GM10266 (cell line): ENCODE data around the gene TUBB4A.

Source experiments
- DNase-seq: peaks from one replicate; pipeline ENCODE4 v3.0.0; 2012; ENCODE audit errors: extremely low spot score
- TF ChIP-seq, protein P1 (sequence below): IDR thresholded peaks from 2 replicates; pipeline ENCODE4 v1.5.1; 2012; ENCODE audit warnings: mild to moderate bottlenecking, low read depth; ENCODE audit not compliant: control insufficient read depth, insufficient read depth; ENCODE audit errors: missing control alignments

Gene TUBB4A

DNA sequence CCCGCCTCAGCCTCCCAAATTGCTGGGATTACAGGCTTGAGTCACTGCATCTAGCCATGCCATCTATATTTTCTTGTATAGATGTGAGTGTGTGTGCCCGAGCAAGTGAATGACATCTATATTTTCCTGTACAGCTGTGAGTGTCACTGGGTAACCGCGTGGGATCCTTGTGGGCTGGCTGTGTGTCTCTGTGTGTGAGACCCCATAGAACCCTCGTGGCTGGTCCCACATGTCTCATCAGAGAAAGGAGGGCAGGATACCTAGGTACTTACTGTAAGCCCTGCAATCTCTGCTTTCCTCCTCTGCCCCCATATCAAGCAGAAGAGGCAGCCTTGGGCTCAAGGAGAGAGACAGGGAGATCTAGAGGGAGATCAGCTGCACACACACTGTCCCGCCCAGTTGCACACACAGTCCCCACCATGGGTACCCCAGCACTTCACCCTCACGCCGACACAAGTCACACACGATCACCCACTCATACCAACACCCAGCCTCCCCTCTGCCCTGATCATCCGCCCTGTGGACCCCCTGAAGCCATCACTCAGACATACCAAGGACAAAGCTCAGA is 21.2 kb downstream of the TUBB4A start:
- TF ChIP-seq, protein P1, sequence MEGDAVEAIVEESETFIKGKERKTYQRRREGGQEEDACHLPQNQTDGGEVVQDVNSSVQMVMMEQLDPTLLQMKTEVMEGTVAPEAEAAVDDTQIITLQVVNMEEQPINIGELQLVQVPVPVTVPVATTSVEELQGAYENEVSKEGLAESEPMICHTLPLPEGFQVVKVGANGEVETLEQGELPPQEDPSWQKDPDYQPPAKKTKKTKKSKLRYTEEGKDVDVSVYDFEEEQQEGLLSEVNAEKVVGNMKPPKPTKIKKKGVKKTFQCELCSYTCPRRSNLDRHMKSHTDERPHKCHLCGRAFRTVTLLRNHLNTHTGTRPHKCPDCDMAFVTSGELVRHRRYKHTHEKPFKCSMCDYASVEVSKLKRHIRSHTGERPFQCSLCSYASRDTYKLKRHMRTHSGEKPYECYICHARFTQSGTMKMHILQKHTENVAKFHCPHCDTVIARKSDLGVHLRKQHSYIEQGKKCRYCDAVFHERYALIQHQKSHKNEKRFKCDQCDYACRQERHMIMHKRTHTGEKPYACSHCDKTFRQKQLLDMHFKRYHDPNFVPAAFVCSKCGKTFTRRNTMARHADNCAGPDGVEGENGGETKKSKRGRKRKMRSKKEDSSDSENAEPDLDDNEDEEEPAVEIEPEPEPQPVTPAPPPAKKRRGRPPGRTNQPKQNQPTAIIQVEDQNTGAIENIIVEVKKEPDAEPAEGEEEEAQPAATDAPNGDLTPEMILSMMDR: no peak
- DNase-seq: no peak

DNA sequence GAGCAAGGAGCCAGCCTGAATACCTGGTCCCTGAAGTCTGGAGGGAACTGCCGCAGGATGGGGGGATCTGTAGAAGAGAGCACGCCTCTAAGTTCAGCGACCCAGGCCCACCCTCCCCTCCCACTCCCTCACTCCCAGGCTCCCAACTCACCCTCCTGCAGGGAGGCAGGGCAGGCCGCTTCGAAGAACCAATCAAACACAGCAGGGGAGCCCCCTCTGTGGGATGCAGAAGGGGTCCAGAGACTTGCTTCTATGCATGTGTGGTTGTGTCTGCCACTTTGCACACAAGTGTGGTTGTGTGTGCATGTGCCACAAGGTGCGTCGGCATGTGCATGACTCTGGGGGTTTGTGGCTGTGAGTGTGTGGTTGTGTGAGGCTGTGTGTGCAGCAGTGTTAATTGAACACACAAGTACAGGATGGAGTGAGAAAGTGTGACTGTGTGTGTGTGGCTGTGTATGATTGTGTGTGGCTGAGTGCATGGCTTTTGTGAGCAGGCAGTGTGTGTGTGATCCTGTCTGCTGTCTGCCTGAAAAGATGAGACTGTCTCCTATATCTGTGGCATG is 22.2 kb downstream of the TUBB4A start:
- DNase-seq: no peak
- TF ChIP-seq, protein P1: no peak

DNA sequence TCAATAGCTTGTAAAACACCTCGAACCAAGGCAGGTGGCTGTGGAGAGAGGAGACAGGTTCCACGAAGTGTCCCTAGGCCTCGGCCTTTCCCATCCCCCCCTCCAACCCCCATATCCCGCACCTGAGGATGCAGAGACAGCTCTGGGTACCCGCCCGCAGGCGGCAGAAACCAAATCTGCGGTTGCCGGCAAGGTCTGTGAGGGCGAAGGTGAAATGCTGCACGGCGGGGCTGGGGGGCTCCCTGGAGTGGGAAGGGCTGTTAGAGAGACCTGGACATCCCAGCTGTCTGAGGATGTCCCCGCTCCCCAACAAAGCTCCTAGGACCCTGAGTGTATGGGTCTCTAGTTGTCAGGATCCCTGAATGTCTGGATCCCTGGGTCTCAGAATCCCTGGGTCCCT is 23.3 kb downstream of the TUBB4A start:
- TF ChIP-seq, protein P1: no peak
- DNase-seq: no peak

DNA sequence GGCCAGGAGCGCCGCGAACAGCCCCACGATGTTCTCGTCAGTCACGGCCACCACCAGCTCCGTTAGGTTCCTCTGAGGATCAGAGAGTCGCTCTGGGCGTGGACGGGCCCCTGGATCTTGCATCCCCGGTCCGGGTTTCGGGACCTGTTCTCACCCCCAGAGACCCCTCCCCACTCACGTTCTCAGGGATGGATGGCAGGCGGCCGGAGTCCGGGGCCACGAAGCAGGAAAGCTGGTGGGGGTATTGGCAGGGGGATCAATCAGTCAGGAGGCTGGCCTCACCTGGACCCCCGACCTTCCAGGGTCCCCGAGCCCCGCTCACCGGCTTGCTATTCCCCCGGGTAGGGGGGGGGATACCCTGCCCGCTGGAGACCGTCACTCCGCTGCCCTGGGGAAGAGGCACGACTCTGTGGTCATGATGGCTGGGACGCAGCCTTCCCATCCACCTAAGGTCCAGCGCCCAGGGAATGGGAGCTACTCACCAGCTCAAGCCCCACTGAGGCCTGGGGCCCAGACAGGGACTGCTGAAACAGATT is 25.1 kb downstream of the TUBB4A start:
- DNase-seq: no peak
- TF ChIP-seq, protein P1: no peak

DNA sequence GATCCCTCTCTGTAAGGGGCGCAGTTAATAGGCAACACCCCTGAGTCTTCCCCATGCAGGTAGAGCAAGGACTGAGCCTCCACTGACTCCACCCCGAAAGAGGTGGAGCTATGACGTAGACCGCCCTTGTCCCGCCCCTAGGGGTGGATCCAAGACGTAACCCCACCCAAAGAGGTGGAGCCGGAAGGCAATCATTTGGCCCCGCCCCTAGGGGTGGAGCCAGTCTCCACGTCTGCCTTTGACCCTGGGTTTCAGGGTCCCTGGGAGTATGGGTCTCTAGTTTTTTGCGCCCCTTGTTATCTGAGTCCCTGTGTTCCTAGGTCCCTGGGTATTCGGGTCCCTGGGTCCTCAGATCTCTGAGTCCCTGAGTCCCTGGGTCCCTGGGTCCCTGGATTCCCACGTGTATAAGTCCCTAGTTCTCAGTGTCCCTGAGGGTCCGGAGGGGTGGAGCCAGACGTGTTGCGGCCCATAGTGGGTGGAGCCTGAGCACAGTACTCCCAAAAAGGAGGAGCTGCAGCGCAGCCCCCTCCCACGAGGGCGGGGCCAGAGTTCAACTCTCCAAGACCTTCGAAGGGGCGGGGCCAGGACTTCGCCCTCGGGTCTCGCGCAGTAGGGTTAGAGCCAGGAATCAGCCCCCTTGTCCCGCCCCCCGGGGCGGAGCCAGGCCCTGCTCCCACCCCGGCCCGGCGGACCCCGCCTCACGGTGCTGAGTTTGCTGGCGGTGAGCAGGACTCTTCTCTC is 25.8 kb downstream of the TUBB4A start:
- DNase-seq: peak; percentile 83
- TF ChIP-seq, protein P1: no peak

DNA sequence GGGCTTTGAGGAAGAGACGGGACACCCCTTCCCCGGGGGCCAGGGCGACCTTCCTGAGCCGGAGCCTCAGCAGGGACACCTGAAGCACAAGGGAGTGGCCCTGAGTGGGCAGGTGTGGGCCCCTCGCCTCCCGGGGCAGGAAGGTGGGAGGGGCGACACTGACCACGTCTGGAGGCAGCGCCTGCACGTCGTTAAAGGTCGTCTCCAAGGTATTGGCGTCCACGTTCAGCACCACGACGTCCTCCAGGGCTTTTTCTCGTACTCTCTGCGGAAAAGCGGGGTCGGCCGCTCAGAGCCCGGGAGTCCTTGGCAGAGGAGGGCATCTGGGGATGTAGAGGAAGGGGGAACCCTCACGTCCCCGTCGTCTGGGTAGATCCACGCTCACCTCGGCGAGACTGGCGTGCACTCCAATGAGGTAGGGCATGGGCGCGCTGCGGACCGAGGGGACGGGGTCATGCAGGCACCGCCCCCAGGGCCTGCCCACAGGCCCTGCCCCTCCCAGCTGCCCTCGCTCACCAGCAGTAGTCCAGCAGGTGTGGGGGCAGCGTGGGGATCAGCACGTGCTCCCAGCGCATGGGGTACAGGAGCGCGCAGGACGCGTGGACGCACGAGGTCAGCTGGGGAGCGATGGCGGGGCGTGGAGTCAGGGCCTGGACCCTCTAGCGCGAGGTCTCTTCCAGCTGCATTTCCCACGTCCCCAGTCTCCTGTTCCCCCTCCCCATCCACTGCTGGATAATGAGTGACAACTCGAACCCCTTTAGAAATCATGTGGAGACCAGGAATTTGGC is 26.6 kb downstream of the TUBB4A start:
- DNase-seq: no peak
- TF ChIP-seq, protein P1: no peak
